Mammary epithelial cell (primary cell): ENCODE data around the gene NDUFAF2.

Experiments used
- EZH2 ChIP-seq: IDR thresholded peaks from 2 replicates; pipeline ENCODE4 v1.6.1; 2012; ENCODE audit warnings: low read length, inconsistent platforms, borderline replicate concordance
- TF ChIP-seq, protein P1 (sequence below), 2 donors: IDR thresholded peaks in 1 of 2; conservative IDR thresholded peaks in 1 of 2; 2 replicates each; pipeline ENCODE4 v1.5.1; 2011 to 2012; ENCODE audit warnings: inconsistent platforms in 2 of 2, low read length in 2 of 2, mild to moderate bottlenecking in 2 of 2, control low read depth in 1 of 2, low read depth in 1 of 2; ENCODE audit not compliant: insufficient read depth in 1 of 2; ENCODE audit errors: extremely low read depth in 1 of 2

DNA sequence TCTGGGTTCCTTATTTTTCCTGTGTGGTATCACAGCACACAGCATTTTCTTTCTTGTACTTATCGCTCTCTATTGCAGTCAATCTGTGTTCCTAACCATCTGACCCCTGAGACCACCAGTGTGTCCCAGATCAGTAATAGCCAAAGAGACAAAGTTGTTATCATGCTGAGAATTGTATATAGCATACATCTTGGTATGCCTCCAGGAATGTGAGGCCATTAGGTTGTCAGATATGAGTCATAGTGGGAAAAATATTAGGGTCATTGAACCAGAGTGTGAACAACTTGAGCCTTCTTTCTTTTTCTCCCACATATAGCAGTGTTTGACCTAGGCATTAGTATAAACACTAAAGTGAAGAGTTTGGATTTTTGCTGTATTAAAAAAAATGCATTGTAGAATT lies 106.3 kb downstream of the NDUFAF2 start:
- TF ChIP-seq, protein P1, sequence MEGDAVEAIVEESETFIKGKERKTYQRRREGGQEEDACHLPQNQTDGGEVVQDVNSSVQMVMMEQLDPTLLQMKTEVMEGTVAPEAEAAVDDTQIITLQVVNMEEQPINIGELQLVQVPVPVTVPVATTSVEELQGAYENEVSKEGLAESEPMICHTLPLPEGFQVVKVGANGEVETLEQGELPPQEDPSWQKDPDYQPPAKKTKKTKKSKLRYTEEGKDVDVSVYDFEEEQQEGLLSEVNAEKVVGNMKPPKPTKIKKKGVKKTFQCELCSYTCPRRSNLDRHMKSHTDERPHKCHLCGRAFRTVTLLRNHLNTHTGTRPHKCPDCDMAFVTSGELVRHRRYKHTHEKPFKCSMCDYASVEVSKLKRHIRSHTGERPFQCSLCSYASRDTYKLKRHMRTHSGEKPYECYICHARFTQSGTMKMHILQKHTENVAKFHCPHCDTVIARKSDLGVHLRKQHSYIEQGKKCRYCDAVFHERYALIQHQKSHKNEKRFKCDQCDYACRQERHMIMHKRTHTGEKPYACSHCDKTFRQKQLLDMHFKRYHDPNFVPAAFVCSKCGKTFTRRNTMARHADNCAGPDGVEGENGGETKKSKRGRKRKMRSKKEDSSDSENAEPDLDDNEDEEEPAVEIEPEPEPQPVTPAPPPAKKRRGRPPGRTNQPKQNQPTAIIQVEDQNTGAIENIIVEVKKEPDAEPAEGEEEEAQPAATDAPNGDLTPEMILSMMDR (conservative IDR thresholded peaks at IDR 0.05 in 1 of 2, IDR thresholded peaks at IDR 0.05 in 1 of 2; ENCODE audit: extremely low read depth in 1 of 2, insufficient read depth in 1 of 2, low read depth in 1 of 2, low read length in 2 of 2): no peak
- TF ChIP-seq EZH2: no peak
